Keratinocyte (primary cell): ENCODE data around the gene C11orf91. TPM values are rescaled to one million over a fixed set of nuclear protein-coding genes. Genes with fewer than 3 reads are reported as not detected.
A peak's percentile ranks its signal among the peaks of the same experiment; 100 is the strongest.

ENCODE experiments used
- DNase-seq: peaks from one replicate; pipeline ENCODE4 v3.0.0-alpha.2; 2011; ENCODE audit warnings: low read depth, missing footprints, low spot score
- FAIRE-seq: peaks from 2 replicates; lab custom pipeline; 2011; peaks lifted over from hg19 to GRCh38; lab: Jason Lieb, UNC
- H2AFZ ChIP-seq: 2 replicates; pipeline ENCODE4 v1.6.0; 2012; ENCODE audit warnings: low read length, control low read depth, inconsistent platforms; ENCODE audit not compliant: control insufficient read depth
- H3K27ac ChIP-seq: 2 replicates; pipeline ENCODE4 v1.5.1; 2011; ENCODE audit warnings: low read length; ENCODE audit not compliant: control insufficient read depth, insufficient read depth
- H3K27me3 ChIP-seq: 3 replicates; pipeline ENCODE4 v1.6.0; 2011; ENCODE audit warnings: low read length; ENCODE audit not compliant: control insufficient read depth, insufficient read depth; ENCODE audit errors: extremely low read depth
- H3K36me3 ChIP-seq, 2 experiments: 2 replicates in 1 of 2; 3 replicates in 1 of 2; pipeline ENCODE4 v1.5.1; 2011; ENCODE audit warnings: low read length in 2 of 2, mild to moderate bottlenecking in 1 of 2; ENCODE audit not compliant: control insufficient read depth in 2 of 2, insufficient read depth in 2 of 2; ENCODE audit errors: extremely low read depth in 1 of 2
- H3K4me1 ChIP-seq: 3 replicates; pipeline ENCODE4 v1.5.1; 2011; ENCODE audit warnings: low read length; ENCODE audit not compliant: control insufficient read depth, insufficient read depth; ENCODE audit errors: extremely low read depth
- H3K4me2 ChIP-seq: 3 replicates; pipeline ENCODE4 v1.6.0; 2011; ENCODE audit warnings: low read depth, low read length; ENCODE audit not compliant: control insufficient read depth, insufficient read depth; ENCODE audit errors: extremely low read depth
- H3K4me3 ChIP-seq, 3 experiments: fragments of 200-600 bp in 1 of 3; sonication (generic) in 1 of 3; 2 replicates in 2 of 3; 3 replicates in 1 of 3; pipeline ENCODE4 v1.5.1; 2011 to 2016; ENCODE audit warnings: low read length in 3 of 3, mild to moderate bottlenecking in 3 of 3, control low read depth in 2 of 3, inconsistent platforms in 1 of 3, low read depth in 1 of 3, mixed read lengths in 1 of 3, mixed run types in 1 of 3, moderate library complexity in 1 of 3; ENCODE audit not compliant: control insufficient read depth in 2 of 3, insufficient read depth in 2 of 3; ENCODE audit errors: extremely low read depth in 1 of 3
- H3K79me2 ChIP-seq: 2 replicates; pipeline ENCODE4 v1.6.0; 2012; ENCODE audit warnings: low read length; ENCODE audit not compliant: control insufficient read depth, insufficient read depth
- H3K9ac ChIP-seq: 3 replicates; pipeline ENCODE4 v1.6.0; 2011; ENCODE audit warnings: low read length; ENCODE audit not compliant: control insufficient read depth, insufficient read depth; ENCODE audit errors: extremely low read depth
- H3K9me1 ChIP-seq: 3 replicates; pipeline ENCODE4 v1.6.0; 2011; ENCODE audit warnings: low read length; ENCODE audit not compliant: control insufficient read depth, insufficient read depth; ENCODE audit errors: extremely low read depth
- H3K9me3 ChIP-seq: 2 replicates; pipeline ENCODE4 v1.5.1; 2012; ENCODE audit warnings: low read depth, low read length; ENCODE audit not compliant: control insufficient read depth
- H4K20me1 ChIP-seq: 3 replicates; pipeline ENCODE4 v1.6.0; 2011; ENCODE audit warnings: low read length; ENCODE audit not compliant: control insufficient read depth, insufficient read depth; ENCODE audit errors: extremely low read depth
- EZH2 ChIP-seq: IDR thresholded peaks from one replicate; pipeline ENCODE4 v1.6.1; 2012; ENCODE audit warnings: inconsistent platforms, mild to moderate bottlenecking, low read length, moderate library complexity
- dilution Hi-C: fragments of 300-500 bp; cut with MboI; formaldehyde crosslinking; loops from one replicate; pipeline ENCODE4 v1.7.0; 2020; ENCODE audit warnings: low sequenced_read_pairs; ENCODE audit not compliant: extremely low pct_ligation_motif_present
- polyA plus RNA-seq, 5 experiments: library from polyadenylated mRNA; depleted of rRNA in 3 of 5; stranded (reverse) in 3 of 5; stranded (forward) in 1 of 5; unstranded in 1 of 5; fragments of >200 nt; gene quantifications; 1 replicate in 1 of 5; 2 replicates in 3 of 5; 3 replicates in 1 of 5; pipeline versions ENCODE4 v1.2.1 to v1.2.3, GENCODE V29; 2011 to 2012; ENCODE audit warnings: missing spikeins in 2 of 5, low read depth in 1 of 5, low replicate concordance in 1 of 5
- TF ChIP-seq, protein P1 (sequence below), 3 experiments: IDR thresholded peaks in 1 of 3; conservative IDR thresholded peaks in 1 of 3; optimal IDR thresholded peaks in 1 of 3; 2 replicates in 2 of 3; 3 replicates in 1 of 3; pipeline versions ENCODE3 to v1.5.1; 2011; ENCODE audit warnings: low read length in 3 of 3, mild to moderate bottlenecking in 3 of 3, moderate library complexity in 2 of 3, control low read depth in 1 of 3, inconsistent platforms in 1 of 3; ENCODE audit not compliant: insufficient read depth in 2 of 3; ENCODE audit errors: extremely low read depth in 1 of 3

The C11orf91 gene
- polyA plus RNA-seq, 1 donor (not counting 4 experiments of a cell fraction or from before 2014, with no cell fraction given), result 0.10 TPM

DNA sequence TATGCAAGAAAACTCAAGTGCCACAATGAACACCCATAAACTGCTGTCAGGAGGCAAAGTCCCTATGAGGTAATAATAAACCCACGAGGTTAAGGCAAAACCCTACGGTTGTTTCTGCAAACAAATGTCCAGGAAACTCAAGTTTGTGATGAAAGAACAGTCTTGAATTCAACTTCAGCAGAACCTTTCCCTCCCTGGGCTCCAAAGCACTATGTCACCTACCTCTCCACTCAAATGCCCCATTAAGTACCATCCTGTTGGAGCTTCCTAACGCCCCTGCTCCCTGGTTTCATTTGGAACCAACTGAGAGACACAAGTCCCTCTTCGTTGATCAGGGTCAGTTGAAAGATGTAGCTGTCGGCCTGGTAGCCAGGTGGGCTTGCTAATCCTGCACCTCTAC is 2.6 kb upstream of the C11orf91 start:
- H3K4me2 ChIP-seq, result no peak overlapping the region

DNA sequence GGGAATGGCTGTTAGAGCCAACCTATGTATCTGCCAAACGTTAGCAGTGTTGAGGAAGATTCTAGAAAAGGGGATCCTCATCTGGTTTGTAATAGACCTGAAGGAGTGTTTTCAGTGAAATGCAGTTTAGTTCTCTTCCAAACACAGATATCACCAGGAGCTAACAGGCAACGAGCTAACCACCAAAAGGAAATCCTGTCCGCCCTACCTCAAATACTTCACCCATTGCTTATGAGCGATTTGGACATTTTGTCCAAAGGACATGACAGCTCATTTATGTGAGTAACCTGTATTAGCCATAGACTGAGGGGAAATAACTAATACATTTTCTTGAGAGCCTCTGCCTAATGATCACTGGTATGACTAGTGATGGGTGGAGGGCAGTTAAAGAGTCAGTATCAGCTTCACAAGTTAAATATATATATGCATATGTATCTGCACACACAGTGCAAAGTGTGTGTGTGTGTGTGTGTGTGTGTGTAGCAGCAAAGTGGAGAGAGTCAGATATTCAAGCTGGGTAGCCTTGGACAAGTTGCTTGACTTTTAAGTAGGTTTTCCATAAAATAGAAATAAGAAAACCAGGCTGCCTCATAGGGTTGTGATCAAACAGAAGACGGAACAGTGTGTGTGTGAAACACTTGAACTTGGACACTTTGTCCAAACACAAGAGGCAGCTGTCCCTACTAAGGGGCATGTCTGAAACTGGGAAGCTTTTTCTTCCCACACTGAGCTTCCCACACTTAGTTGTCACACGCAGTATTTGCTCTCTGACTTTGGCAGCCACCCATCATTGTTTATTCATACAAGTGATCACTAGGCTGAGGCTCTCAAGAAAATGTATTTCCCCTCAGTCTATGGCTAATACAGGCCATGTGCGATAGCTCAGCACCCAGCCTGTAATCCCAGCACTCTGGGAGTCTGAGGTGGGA is 940 bp upstream of the C11orf91 start:
- peak overlapping the region; percentile 83 for H3K9ac ChIP-seq
- H3K27ac ChIP-seq, result peak overlapping the region; percentile 97
- TF ChIP-seq, protein P1, sequence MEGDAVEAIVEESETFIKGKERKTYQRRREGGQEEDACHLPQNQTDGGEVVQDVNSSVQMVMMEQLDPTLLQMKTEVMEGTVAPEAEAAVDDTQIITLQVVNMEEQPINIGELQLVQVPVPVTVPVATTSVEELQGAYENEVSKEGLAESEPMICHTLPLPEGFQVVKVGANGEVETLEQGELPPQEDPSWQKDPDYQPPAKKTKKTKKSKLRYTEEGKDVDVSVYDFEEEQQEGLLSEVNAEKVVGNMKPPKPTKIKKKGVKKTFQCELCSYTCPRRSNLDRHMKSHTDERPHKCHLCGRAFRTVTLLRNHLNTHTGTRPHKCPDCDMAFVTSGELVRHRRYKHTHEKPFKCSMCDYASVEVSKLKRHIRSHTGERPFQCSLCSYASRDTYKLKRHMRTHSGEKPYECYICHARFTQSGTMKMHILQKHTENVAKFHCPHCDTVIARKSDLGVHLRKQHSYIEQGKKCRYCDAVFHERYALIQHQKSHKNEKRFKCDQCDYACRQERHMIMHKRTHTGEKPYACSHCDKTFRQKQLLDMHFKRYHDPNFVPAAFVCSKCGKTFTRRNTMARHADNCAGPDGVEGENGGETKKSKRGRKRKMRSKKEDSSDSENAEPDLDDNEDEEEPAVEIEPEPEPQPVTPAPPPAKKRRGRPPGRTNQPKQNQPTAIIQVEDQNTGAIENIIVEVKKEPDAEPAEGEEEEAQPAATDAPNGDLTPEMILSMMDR (optimal IDR thresholded peaks at IDR 0.05 in 1 of 3, IDR thresholded peaks at IDR 0.05 in 1 of 3, conservative IDR thresholded peaks at IDR 0.05 in 1 of 3; ENCODE audit: extremely low read depth in 1 of 3, insufficient read depth in 2 of 3, low read length in 3 of 3), result no peak
- TF ChIP-seq EZH2, result no peak
- FAIRE-seq, result peak; percentile 79
- H3K9me1 ChIP-seq, result no peaks in the 10 kb centered on the region
- no peak overlapping the region for H2AFZ ChIP-seq
- H3K4me2 ChIP-seq, result peak overlapping the region; percentile 94
- peak overlapping the region; percentile 24 to 68 (median 47) for H3K4me3 ChIP-seq
- no peaks in the 10 kb centered on the region for H4K20me1 ChIP-seq
- H3K27me3 ChIP-seq, result no peaks in the 10 kb centered on the region
- no peaks in the 10 kb centered on the region for H3K79me2 ChIP-seq
- peaks cover 6 to 11% of the 10 kb centered on the region in 2 experiments for H3K36me3 ChIP-seq
- dilution Hi-C loops, result no loop called here
- peaks cover 77% of the 10 kb centered on the region for H3K4me1 ChIP-seq
- DNase-seq, result no peak
- H3K9me3 ChIP-seq, result no peaks in the 10 kb centered on the region

More for the DNA sequence above, 2.6 kb upstream of the C11orf91 start:
- H3K79me2 ChIP-seq, result peaks cover 7% of the 10 kb centered on the region
- H3K9me1 ChIP-seq, result no peaks in the 10 kb centered on the region
- FAIRE-seq (no peak), DNase-seq (no peak)
- H3K9ac ChIP-seq, result no peak overlapping the region
- dilution Hi-C loops, result no loop called here
- no peak overlapping the region for H2AFZ ChIP-seq
- no peaks in the 10 kb centered on the region for H4K20me1 ChIP-seq
- no peaks in the 10 kb centered on the region for H3K9me3 ChIP-seq
- peaks cover 69% of the 10 kb centered on the region for H3K4me1 ChIP-seq
- TF ChIP-seq, protein P1 (optimal IDR thresholded peaks at IDR 0.05 in 1 of 3, IDR thresholded peaks at IDR 0.05 in 1 of 3, conservative IDR thresholded peaks at IDR 0.05 in 1 of 3; ENCODE audit: extremely low read depth in 1 of 3, insufficient read depth in 2 of 3, low read length in 3 of 3), result no peak
- TF ChIP-seq EZH2, result no peak
- peaks cover 15% of the 10 kb centered on the region in 2 experiments for H3K36me3 ChIP-seq
- H3K4me3 ChIP-seq, result no peak overlapping the region
- H3K27me3 ChIP-seq, result no peaks in the 10 kb centered on the region
- peak overlapping the region; percentile 97 for H3K27ac ChIP-seq
